Measurements from ENCODE around the gene SIPA1L3.

Gene SIPA1L3

GRCh38 chr19:37998801-37999308 lies 91.8 kb downstream of the SIPA1L3 start:
- DNase-seq, result no peak

- DNase-seq, result no peak
Observed at GRCh38 chr19:37999309-38000213, 92.6 kb downstream of the SIPA1L3 start.

- DNase-seq, result no peak
Observed at GRCh38 chr19:38001158-38001781, 94.3 kb downstream of the SIPA1L3 start.

GRCh38 chr19:38003438-38004185 lies 96.6 kb downstream of the SIPA1L3 start:
- DNase-seq, result peak in 48 of 56 donors; percentile 12 to 79 (median 46)

GRCh38 chr19:38004186-38004520 lies 97.1 kb downstream of the SIPA1L3 start:
- no peak for DNase-seq

- DNase-seq, result peak; percentile 49 to 96 (median 89)
Observed at GRCh38 chr19:38004521-38005223, 97.7 kb downstream of the SIPA1L3 start.

- peak in 4 of 56 donors; percentile 35 to 56 (median 44) for DNase-seq
Observed at GRCh38 chr19:38005224-38005614, 98.2 kb downstream of the SIPA1L3 start.

- no peak for DNase-seq
Observed at GRCh38 chr19:38006361-38007045, 99.5 kb downstream of the SIPA1L3 start.

- no peak for DNase-seq
Observed at GRCh38 chr19:38009650-38010242, 102.7 kb downstream of the SIPA1L3 start.

- no peak for DNase-seq
Observed at GRCh38 chr19:38011426-38011825, 104.4 kb downstream of the SIPA1L3 start.

- DNase-seq, result no peak
Observed at GRCh38 chr19:38012290-38012689, 105.3 kb downstream of the SIPA1L3 start.

GRCh38 chr19:38012944-38013343 lies 105.9 kb downstream of the SIPA1L3 start:
- no peak for DNase-seq

GRCh38 chr19:38013913-38014580 lies 107.0 kb downstream of the SIPA1L3 start:
- peak in 3 of 56 donors; percentile 10 to 20 (median 16) for DNase-seq

- no peak for DNase-seq
Observed at GRCh38 chr19:38015216-38015615, 108.2 kb downstream of the SIPA1L3 start.

GRCh38 chr19:38015761-38016160 lies 108.8 kb downstream of the SIPA1L3 start:
- DNase-seq, result no peak

- no peak for DNase-seq
Observed at GRCh38 chr19:38017401-38018151, 110.6 kb downstream of the SIPA1L3 start.

GRCh38 chr19:38018694-38019395 lies 111.8 kb downstream of the SIPA1L3 start:
- no peak for DNase-seq

GRCh38 chr19:38019396-38019724 lies 112.4 kb downstream of the SIPA1L3 start:
- DNase-seq, result no peak

Measured in nucleus accumbens (tissue), 56 donors.